NT2/D1 (cell line): ENCODE data around the gene DLG2.

Experiments used
- YY1 ChIP-seq: IDR thresholded peaks from 2 replicates; pipeline ENCODE4 v1.6.1; 2011; ENCODE audit not compliant: insufficient read length, insufficient read depth
- ZNF274 ChIP-seq: IDR thresholded peaks from 2 replicates; pipeline ENCODE4 v1.6.1; 2011; ENCODE audit warnings: mild to moderate bottlenecking, low read depth, low read length

GRCh38 chr11:83702796-83703195 lies 1924.3 kb downstream of the DLG2 start:
- TF ChIP-seq ZNF274 (no peak), YY1 (no peak)
